Right ventricle myocardium inferior (tissue), 1 donor: ENCODE measurements around the gene RASEF. TPM values are rescaled to one million over a fixed set of nuclear protein-coding genes. Genes with fewer than 3 reads are reported as not detected.

ENCODE experiments used
- ATAC-seq: fragments of 200-7000 bp; cut with Tn5 transposase; one replicate; pipeline ENCODE4 v1.9.1; 2020; ENCODE audit warnings: mild to moderate bottlenecking, moderate library complexity
- DNase-seq: peaks from one replicate; pipeline ENCODE4 v3.0.0; 2021; ENCODE audit errors: missing footprints
- intact Hi-C: fragments of 100-400 bp; cut with DNase I; formaldehyde crosslinking; loops from one replicate; pipeline ENCODE4 v1.11.0; 2022
- total RNA-seq: library from RNA; stranded (reverse); fragmentation: NEBNext Ultra II Directional; extraction: Animal tissue kit (Norgen Biotek cat#: 25700); gene quantifications from one replicate; pipeline ENCODE4 v1.2.1, GENCODE V29; 2021
- donor health status: DM: no; HTN: yes; CAD: no; lungs with severe emphysema.

Gene RASEF
- total RNA-seq, 1 donor from 2014 or later = 0.03 TPM

- no peak for DNase-seq
- intact Hi-C loops = no loop called here
- no peak for ATAC-seq
Measured at GRCh38 chr9:83061036-83061435, 1.9 kb downstream of the RASEF start.

GRCh38 chr9:83060556-83060955 lies 2.4 kb downstream of the RASEF start:
- DNase-seq (no peak), ATAC-seq (no peak)
- intact Hi-C loops = no loop called here

- intact Hi-C loops = no loop called here
- no peak for ATAC-seq
- DNase-seq = no peak
Measured at GRCh38 chr9:83059417-83059816, 3.5 kb downstream of the RASEF start.

DNA sequence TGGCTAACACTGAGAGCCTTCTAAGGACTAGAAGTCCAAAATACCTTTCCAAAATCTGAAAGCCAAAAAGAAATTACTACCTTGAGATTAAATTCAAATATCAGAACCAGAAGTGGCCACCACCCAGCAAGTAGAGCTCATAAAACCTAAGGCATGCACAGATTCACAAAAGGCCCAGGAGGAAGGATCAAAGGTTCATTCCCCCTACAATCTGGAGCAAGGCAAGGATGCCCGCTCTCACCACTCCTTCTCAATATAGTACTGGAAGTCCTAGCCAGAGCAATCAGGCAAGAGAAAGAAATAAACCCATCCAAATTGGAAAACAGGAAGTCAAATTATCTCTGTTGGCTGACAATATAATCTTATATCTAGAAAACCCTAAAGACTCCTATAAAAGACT lies 6.0 kb downstream of the RASEF start:
- intact Hi-C loops = no loop called here
- ATAC-seq = no peak

DNA sequence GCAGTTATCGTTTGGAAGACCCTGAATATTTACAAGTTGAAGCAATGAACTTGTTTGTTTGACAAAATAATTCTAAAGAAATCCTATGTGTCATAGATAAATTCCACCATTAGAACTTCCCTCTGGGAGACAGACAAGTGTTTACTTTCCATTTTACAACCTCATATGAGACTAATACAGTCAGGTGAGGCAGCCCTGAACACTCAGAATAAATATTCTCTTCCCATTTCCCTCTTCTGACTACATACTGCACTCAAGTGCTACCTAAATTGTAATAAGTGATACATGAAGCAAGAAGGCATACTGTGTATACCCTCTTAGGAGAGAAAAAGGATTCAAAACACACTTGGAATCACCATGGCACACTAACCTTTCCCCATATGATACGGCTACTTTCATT lies 6.8 kb downstream of the RASEF start:
- ATAC-seq = no peak
- no peak for DNase-seq
- intact Hi-C loops = no loop called here

More for the DNA sequence above, 6.0 kb downstream of the RASEF start:
- no peak for DNase-seq

DNA sequence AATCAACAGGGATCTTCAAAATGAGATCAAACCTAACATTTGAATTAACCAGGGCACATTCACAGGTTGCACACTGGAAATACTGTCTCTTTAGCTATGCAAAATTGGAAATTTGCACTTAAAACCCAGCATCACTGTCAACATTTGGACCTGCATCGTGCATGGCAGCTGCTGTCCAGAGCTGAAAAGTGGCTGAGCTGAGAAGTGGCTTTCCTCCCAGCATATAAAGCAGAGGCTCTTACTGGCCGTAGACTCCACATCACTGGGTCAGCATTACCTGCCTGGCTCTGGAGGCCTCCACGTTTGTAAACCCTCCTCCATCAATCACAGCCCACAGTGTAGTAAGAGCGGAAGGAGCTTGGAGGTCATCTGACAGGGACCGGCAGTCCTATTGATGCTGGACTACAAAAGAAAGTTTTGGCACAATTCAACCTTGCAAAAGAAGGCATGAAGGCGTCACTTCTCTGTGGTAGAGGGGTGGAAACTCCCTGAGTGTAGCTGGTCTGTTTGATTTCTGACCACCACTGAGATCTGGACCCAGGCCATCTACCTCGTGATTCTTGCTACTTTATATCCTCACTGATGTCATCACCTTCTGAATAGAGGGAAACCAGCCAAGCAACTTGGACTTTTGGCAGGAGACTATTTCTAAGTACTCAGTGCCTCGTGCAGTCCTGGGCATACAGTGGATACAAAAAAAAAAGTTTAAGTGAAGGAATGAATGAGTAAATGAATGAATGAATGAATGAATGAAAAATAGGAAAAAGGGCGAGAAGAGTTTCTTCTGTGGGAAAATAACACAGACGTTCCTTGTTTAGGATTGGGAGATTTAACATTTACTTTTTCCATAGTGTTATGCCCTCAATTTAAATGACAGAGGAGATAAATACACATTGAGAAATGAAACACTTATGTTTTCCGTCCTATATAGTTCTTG lies 14.8 kb downstream of the RASEF start:
- ATAC-seq (peak; percentile 48), DNase-seq (no peak)
- intact Hi-C loops = no loop called here

DNA sequence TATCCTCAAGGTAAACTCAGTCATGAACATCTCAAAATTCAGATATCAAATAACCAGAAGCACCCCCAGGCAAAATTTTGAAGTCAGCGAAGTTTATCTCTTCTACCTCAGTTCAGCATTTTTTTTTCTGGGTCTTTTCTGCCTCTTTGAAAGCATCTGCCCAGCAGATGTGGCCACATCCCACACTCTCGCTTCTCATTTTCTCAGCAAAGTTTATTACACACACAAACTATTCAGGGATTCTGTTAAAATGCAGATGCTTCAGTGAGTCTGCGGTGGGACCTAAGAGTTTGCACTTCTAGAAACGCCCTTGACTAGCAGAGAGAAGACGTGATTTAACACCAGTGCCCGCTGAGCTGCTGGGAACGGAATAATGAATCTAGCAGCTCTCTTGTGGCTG lies 19.3 kb downstream of the RASEF start:
- ATAC-seq (no peak), DNase-seq (no peak)
- intact Hi-C loops = no loop called here

- DNase-seq (no peak), ATAC-seq (no peak)
- intact Hi-C loops = no loop called here
Measured at GRCh38 chr9:83041771-83042170, 21.2 kb downstream of the RASEF start.

- DNase-seq (no peak), ATAC-seq (no peak)
- intact Hi-C loops = no loop called here
Measured at GRCh38 chr9:83039303-83039702, 23.6 kb downstream of the RASEF start.

DNA sequence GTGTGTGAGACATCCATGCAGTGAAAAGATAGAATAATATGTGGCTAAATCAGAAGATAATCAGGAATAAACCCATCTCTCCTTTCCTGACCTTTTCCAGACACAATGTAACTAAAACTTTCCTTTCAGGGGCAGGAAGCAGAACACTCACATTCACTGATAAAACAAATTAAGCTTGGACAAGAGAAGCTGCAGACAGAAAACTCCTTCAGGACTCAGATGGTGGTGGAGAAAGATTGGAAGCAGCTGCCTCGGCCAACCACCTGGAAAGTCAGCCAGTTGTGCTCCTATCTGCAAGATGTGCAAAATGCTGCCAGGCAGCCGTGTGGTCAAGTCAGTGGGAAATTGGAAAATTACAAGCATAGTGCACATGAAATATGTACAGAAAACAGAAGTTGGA lies 26.9 kb downstream of the RASEF start:
- intact Hi-C loops = no loop called here
- no peak for DNase-seq
- no peak for ATAC-seq

DNA sequence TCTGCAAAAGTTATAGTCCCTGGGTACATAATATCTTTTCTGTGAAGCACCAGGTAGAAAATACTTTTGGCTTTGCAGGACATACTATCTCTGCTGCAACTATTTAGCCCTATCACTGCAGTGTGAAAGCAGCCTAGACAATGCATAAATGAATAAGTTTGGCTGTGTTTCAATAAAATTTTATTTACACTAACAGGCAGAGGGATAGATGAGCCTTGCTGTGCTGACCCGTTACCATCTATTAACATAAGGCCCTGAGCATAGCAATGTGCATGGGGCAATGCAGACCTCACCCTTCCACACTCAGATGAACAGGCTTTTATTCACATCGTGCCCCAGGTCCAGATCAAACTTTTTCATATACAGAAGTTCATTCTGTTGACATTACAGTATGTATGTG lies 27.8 kb downstream of the RASEF start:
- intact Hi-C loops = no loop called here
- DNase-seq (no peak), ATAC-seq (no peak)

GRCh38 chr9:83034587-83034986 lies 28.4 kb downstream of the RASEF start:
- ATAC-seq (no peak), DNase-seq (no peak)
- intact Hi-C loops = no loop called here

GRCh38 chr9:83034026-83034425 lies 28.9 kb downstream of the RASEF start:
- ATAC-seq (no peak), DNase-seq (no peak)
- intact Hi-C loops = no loop called here

- intact Hi-C loops = no loop called here
- ATAC-seq (no peak), DNase-seq (no peak)
Measured at GRCh38 chr9:83032065-83032625, 30.8 kb downstream of the RASEF start.

GRCh38 chr9:83030391-83031107 lies 32.4 kb downstream of the RASEF start:
- intact Hi-C loops = no loop called here
- ATAC-seq (no peak), DNase-seq (no peak)

GRCh38 chr9:83029531-83030137 lies 33.3 kb downstream of the RASEF start:
- intact Hi-C loops = no loop called here
- no peak for ATAC-seq
- DNase-seq = no peak

GRCh38 chr9:83027153-83027891 lies 35.6 kb downstream of the RASEF start:
- intact Hi-C loops = no loop called here
- DNase-seq (no peak), ATAC-seq (no peak)

GRCh38 chr9:83024506-83025125 lies 38.3 kb downstream of the RASEF start:
- no peak for DNase-seq
- ATAC-seq = no peak
- intact Hi-C loops = no loop called here
